Tongue (tissue), 3 donors: ENCODE measurements around the gene RNU5B-1. TPM values are rescaled to one million over a fixed set of nuclear protein-coding genes. Genes with fewer than 3 reads are reported as not detected.
"Not testable (repeated sequence)": the region's sequence is repeated elsewhere in the genome, so short reads cannot be mapped to it uniquely, and the experiment has no call there.

Experiments used
- DNase-seq: peaks from one replicate; pipeline ENCODE4 v3.0.0-alpha.2; 2015
- small RNA-seq: library from RNA; depleted of rRNA; stranded (forward); fragments of <200 nt; gene quantifications from one replicate; pipeline ENCODE3, GENCODE V24; 2014; ENCODE audit warnings: low replicate concordance
- total RNA-seq: library from RNA; depleted of rRNA; stranded (reverse); fragments of >200 nt; gene quantifications from one replicate; pipeline ENCODE4 v1.2.3, GENCODE V29; 2014

RNU5B-1 gene
- total RNA-seq, 1 donor from 2014 or later: not detected

DNA sequence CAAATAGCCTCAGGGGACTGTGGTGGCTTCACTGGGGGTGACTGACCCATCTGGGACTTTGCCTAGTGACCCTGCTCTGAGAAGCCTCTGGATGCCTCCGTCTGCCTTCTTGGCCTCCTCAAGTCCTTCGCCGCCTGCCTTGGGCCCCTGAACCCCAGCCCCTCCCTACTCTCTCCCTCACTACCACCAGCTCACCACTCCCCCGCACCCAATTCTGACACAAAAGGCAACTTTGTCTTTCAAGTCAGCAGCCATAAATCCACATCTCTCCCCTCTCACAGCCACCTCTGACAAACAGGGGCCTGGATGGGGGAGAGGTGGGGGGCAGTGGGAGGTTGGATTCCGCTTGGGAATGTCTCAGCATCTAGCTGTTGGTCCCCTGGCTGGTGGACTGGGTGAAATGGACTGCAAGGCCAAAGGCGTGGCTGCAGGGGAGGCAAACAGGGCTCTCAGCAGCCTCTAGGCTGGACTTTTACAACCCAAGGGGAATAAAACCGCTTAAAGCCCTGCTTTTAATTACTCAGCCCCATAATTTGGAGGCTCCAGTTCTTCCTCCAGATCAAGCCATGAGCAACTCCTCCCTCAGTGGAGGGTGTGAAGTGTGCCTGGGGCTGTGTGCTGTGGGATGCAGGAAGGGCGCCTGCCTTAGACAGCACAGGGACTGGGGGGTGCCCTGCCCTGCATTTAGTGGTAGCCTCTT lies 39.9 kb downstream of the RNU5B-1 start:
- DNase-seq: no peak

DNA sequence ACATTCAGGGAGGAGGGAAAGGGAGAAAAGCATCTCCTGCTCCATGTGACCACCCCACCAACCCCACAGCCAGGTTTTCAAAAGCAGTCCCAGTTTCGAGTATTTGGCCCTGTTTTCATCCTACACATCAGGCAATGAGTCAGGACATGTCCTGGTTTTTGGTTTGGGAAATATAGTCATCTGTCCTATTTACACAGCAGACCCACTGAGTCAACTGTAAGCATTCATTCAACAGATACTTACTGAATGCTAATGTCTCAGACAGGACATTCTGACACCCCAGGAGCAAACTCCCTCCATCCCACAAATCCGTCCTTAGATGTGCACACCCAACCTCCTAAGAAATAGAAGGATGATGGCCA lies 40.4 kb downstream of the RNU5B-1 start:
- no peak for DNase-seq

DNA sequence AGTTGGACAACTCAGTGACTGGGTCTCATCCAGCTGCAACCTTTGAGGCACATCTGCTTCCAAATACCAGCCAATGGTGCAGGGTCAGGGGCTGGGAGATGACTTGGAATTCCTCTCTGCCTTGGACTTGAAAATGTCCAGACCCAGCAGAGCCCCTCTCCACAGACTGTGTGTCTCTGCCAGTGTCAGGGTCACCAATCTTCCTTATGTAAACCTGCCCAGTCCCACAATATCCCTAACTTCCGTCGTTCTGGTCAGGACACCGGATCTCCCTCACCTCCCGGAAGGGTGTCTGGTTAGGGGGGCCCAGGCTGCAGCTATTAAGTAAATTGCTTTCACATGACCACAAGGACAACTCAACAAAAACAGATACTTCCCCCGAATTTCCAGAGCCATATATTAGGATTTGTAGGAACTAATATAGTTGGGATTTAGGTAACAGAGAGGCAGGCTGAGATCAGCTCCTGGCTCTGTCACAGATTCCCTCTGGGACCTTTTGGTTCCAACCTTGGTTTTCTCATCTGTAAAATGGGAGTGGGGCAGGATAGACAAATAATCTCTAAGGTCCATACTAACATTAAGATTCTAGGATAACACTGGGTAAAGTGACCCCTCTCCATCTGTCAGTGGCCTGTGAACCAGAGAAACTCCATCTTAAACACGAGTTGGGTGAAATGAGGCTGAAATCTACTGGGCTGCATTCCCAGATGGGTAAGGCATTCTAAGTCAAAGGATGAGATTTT lies 42.5 kb downstream of the RNU5B-1 start:
- DNase-seq: no peak

DNA sequence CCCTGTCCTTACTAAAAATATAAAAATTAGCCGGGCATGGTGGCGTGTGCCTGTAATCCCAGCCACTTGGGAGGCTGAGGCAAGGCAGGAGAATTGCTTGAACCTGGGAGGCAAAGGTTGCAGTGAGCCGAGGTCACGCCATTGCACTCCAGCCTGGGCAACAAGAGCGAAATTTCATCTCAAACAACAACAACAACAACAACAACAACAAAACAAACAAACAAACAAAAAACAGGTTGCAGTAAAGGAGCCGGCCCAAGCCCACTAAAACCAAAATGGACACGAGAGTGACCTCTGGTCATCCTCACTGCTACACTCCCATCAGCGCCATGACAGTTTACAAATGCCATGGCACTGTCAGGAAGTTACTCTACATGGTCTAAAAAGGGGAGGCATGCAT lies 43.3 kb downstream of the RNU5B-1 start:
- not testable (repeated sequence) for DNase-seq

DNA sequence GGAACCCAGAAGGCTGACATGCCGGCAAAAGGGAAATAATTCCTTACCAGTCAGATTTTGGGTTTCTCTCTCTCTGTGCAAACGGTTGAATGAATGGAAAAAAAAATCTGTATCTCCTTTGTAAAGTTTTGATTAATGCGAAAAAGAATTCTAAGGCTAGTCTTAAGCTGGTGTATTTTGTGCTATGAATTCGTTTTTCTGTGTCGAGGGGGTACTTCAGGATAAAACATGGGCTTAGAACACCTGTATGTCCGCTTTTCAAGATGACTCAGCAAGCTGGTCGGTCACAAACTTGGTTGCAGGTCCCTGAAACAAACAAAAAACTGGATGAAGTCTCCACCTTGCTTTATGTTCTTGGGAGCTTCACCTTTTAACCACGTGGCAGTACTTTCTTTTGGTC lies 44.9 kb downstream of the RNU5B-1 start:
- DNase-seq: no peak

DNA sequence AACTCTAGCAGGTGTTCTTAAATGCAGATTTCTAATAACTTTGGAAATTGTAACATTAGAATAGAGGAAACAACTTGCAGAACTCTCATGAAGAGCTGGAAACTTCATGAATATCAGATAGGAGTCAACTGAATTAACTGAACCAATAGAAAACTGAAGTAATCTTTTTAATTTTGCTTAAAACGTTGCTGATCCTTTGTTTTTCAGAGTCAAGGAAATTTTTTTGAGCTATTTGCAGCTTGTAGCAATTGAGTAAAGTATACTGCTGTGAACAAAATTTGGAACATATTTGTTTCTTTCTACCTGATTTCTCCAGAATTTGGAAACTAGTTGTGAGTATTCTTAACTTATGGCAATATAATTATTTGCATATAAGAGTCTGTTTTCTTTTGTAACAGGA lies 47.5 kb downstream of the RNU5B-1 start:
- DNase-seq: not testable (repeated sequence)

Small RNAs within 50 kb of the gene (small RNA-seq; reads per million reads assigned to genes)
- gene RNU5A-1 (362,066 reads per million, percentile 100 among the genes with 10 or more reads in this experiment), gene RNU5B-1 (61,125 reads per million, percentile 100 among the genes with 10 or more reads in this experiment), gene SNORA24B (0.19 reads per million, percentile 23 among the genes with 10 or more reads in this experiment)

Other genes with a start within 250 kb of the RNU5B-1 start
- 32.8 TPM for gene RASL12, start 236.7 kb upstream of the RNU5B-1 start, total RNA-seq
- 2.6 TPM for gene KBTBD13, start 227.9 kb upstream of the RNU5B-1 start, total RNA-seq
- gene UBAP1L, start 189.5 kb upstream of the RNU5B-1 start, total RNA-seq: 2.3 TPM
- gene PDCD7, start 170.9 kb upstream of the RNU5B-1 start, total RNA-seq: 13.1 TPM
- gene CLPX, start 119.3 kb upstream of the RNU5B-1 start, total RNA-seq: 75.4 TPM
- gene CILP, start 93.2 kb upstream of the RNU5B-1 start, total RNA-seq: 70.9 TPM
- 8.7 TPM for gene PARP16, start 17.8 kb upstream of the RNU5B-1 start, total RNA-seq
- not detected for gene RNU5A-1, start 8.6 kb upstream of the RNU5B-1 start, total RNA-seq
- 1.7 TPM for gene IGDCC3, start 73.3 kb downstream of the RNU5B-1 start, total RNA-seq
- gene IGDCC4, start 118.3 kb downstream of the RNU5B-1 start, total RNA-seq: 54.8 TPM
- 50.0 TPM for gene DPP8, start 213.0 kb downstream of the RNU5B-1 start, total RNA-seq
- 50.7 TPM for gene HACD3, start 225.8 kb downstream of the RNU5B-1 start, total RNA-seq